DOHH2 (cell line): Measurements from ENCODE around the gene SERPINB13.

ENCODE experiments used
- EZH2phosphoT487 ChIP-seq: fragments of 200-600 bp; sonication (generic); IDR thresholded peaks from 2 replicates; pipeline ENCODE4 v1.6.1; 2017; ENCODE audit warnings: borderline replicate concordance, mild to moderate bottlenecking, antibody characterized with exemption, low read length, moderate library complexity, mixed read lengths
- TF ChIP-seq, protein P1 (sequence below): fragments of 200-600 bp; sonication (generic); IDR thresholded peaks from one replicate; pipeline ENCODE4 v1.5.1; 2014; ENCODE audit warnings: antibody characterized with exemption, mild to moderate bottlenecking, low read depth, low read length; ENCODE audit not compliant: poor library complexity, severe bottlenecking

DNA sequence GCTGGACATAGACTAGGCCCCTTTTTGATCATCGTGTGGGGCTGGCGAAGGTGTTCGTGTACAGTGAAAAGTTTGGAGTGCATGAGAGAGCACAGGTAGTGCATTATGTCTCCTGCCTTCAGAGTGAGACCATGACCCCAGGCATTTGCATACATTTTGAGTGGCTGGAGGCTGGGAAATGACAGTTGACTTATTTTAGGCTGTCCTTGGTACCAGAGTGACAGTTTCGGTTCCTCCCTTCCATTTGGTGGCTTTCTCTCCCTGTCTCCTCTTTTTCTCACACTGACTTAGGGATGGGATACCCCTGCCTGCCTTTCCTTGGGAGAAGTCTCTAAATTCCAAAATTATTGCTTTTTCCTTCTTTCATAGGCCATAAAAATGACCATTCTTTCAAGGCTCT, 24.9 kb upstream of the SERPINB13 start:
- TF ChIP-seq, protein P1, sequence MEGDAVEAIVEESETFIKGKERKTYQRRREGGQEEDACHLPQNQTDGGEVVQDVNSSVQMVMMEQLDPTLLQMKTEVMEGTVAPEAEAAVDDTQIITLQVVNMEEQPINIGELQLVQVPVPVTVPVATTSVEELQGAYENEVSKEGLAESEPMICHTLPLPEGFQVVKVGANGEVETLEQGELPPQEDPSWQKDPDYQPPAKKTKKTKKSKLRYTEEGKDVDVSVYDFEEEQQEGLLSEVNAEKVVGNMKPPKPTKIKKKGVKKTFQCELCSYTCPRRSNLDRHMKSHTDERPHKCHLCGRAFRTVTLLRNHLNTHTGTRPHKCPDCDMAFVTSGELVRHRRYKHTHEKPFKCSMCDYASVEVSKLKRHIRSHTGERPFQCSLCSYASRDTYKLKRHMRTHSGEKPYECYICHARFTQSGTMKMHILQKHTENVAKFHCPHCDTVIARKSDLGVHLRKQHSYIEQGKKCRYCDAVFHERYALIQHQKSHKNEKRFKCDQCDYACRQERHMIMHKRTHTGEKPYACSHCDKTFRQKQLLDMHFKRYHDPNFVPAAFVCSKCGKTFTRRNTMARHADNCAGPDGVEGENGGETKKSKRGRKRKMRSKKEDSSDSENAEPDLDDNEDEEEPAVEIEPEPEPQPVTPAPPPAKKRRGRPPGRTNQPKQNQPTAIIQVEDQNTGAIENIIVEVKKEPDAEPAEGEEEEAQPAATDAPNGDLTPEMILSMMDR, result no peak
- no peak for TF ChIP-seq EZH2phosphoT487
